ENCODE data around the gene LAMA4.
A peak's percentile ranks its signal among the peaks of the same experiment; 100 is the strongest.

The LAMA4 gene

DNA sequence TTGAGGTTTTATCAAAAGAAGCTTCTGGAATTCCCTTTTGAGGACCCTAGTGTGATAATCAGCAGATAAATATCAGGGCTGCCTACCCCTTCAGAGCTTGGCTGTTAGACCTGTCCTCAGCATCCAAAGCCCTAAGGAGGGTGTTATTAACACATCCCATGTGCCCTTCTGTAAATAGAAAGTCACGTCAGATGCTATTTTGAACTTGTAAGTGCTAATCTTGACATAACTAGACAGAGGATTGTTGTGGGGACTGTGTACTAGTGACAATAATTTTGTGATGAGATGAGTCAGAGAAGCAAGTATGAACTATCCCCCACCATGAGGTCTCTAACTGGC, 4.9 kb upstream of the LAMA4 start:
- no peak for DNase-seq (ENCODE audit: extremely low spot score)
- CTCF ChIA-PET = no interaction called here
- POLR2A ChIA-PET = no interaction called here
- TF ChIP-seq ARNT (IDR thresholded peaks at IDR 0.05) = no peak
- TF ChIP-seq CTBP1 (IDR thresholded peaks at IDR 0.05; ENCODE audit: borderline replicate concordance) = no peak
- no peak for TF ChIP-seq FOXM1 (IDR thresholded peaks at IDR 0.05; ENCODE audit: borderline replicate concordance)
- TF ChIP-seq HDGF (IDR thresholded peaks at IDR 0.05; ENCODE audit: borderline replicate concordance) = no peak
- no peak for TF ChIP-seq NFRKB (IDR thresholded peaks at IDR 0.05)
- TF ChIP-seq L3MBTL2 (conservative IDR thresholded peaks at IDR 0.05) = no peak
- no peak for TF ChIP-seq TARDBP (IDR thresholded peaks at IDR 0.05)
- TF ChIP-seq, protein P1, sequence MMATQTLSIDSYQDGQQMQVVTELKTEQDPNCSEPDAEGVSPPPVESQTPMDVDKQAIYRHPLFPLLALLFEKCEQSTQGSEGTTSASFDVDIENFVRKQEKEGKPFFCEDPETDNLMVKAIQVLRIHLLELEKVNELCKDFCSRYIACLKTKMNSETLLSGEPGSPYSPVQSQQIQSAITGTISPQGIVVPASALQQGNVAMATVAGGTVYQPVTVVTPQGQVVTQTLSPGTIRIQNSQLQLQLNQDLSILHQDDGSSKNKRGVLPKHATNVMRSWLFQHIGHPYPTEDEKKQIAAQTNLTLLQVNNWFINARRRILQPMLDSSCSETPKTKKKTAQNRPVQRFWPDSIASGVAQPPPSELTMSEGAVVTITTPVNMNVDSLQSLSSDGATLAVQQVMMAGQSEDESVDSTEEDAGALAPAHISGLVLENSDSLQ (IDR thresholded peaks at IDR 0.05) = no peak
- TF ChIP-seq SP1 (IDR thresholded peaks at IDR 0.05) = no peak
- TF ChIP-seq BHLHE40 (IDR thresholded peaks at IDR 0.05; ENCODE audit: borderline replicate concordance) = no peak
- no peak for TF ChIP-seq ELF4 (IDR thresholded peaks at IDR 0.05)
- no peak for TF ChIP-seq FOXA1 (IDR thresholded peaks at IDR 0.05)
- TF ChIP-seq LEF1 (IDR thresholded peaks at IDR 0.05; ENCODE audit: borderline replicate concordance) = no peak

DNA sequence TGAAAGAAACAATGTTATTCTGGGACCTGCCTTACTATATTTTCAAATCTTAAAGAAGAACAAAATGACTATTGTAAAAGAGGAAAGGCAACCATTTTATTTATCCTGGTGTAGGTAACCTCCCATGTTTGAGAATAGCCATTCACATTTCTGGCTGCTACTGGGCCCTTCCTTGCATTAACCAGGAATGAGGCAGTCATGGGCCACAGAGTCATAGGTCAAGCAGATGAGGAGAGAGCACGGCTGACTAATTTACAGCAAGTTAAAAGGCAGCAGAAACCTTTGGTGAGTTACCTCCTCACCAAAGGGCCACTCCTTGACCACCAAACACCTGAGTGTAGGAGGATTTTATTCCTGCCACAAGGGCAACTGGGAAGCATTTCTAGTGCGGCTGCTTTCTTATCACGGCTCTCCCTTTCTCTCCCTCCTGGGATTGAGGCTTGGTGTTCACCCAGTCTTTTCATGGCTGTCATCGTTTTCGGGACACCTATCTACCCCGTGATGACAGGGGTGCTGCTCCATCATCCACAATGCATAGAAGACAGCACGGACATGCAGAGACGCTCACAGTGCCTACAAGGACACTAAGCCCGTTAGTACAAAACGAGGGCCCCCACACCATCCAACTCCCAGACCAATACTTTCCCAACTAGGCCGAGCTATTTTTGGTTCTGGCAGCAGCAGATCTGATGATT, 4.4 kb upstream of the LAMA4 start:
- CTCF ChIA-PET = no interaction called here
- DNase-seq (ENCODE audit: extremely low spot score) = no peak
- TF ChIP-seq ZNF384 (IDR thresholded peaks at IDR 0.05) (no peak), CTBP1 (IDR thresholded peaks at IDR 0.05; ENCODE audit: borderline replicate concordance) (no peak), FOXM1 (IDR thresholded peaks at IDR 0.05; ENCODE audit: borderline replicate concordance) (no peak), FOXA1 (IDR thresholded peaks at IDR 0.05) (no peak), NFRKB (IDR thresholded peaks at IDR 0.05) (no peak), HDGF (IDR thresholded peaks at IDR 0.05; ENCODE audit: borderline replicate concordance) (no peak), SP1 (IDR thresholded peaks at IDR 0.05) (no peak), ARNT (IDR thresholded peaks at IDR 0.05) (no peak), FOXK2 (IDR thresholded peaks at IDR 0.05) (no peak), ELF4 (IDR thresholded peaks at IDR 0.05) (no peak), LEF1 (IDR thresholded peaks at IDR 0.05; ENCODE audit: borderline replicate concordance) (no peak), TARDBP (IDR thresholded peaks at IDR 0.05) (no peak), BHLHE40 (IDR thresholded peaks at IDR 0.05; ENCODE audit: borderline replicate concordance) (no peak), SUZ12 (IDR thresholded peaks at IDR 0.05) (no peak)
- TF ChIP-seq, protein P1 (IDR thresholded peaks at IDR 0.05) = no peak
- POLR2A ChIA-PET = no interaction called here

DNA sequence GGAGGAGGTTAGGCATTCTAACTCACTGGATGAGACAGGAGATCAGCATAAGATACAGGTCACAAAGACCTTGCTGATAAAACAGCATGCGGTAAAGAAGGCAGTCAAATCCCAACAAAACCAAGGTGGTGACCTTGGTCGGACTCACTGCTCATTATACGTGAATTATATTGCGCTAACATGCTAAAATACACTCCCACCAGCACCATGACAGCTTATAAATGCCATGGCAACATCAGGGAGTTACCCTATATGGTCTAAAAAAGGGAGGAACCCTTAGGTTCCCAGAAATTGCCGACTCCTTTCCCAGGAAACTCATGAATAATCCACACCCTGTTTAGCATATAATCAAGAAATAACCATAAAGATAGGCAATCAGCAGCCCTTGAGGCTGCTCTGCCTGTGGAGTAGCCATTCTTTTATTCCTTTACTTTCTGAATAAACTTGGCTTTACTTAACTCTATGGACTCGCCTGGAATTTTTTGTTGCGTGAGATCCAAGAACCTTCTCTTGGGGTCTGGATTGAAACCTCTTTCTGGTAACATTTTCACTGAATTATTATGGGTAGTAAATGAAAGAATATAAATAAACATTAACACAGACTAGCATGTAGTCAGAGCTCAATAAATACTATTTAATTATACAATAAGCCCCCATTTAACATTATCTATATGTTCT, 3.0 kb upstream of the LAMA4 start:
- TF ChIP-seq TARDBP (IDR thresholded peaks at IDR 0.05) = no peak
- no peak for TF ChIP-seq NFRKB (IDR thresholded peaks at IDR 0.05)
- TF ChIP-seq CTBP1 (IDR thresholded peaks at IDR 0.05; ENCODE audit: borderline replicate concordance) = no peak
- no peak for TF ChIP-seq ZNF384 (IDR thresholded peaks at IDR 0.05)
- TF ChIP-seq ELF4 (IDR thresholded peaks at IDR 0.05) = no peak
- no peak for TF ChIP-seq LEF1 (IDR thresholded peaks at IDR 0.05; ENCODE audit: borderline replicate concordance)
- TF ChIP-seq FOXA1 (IDR thresholded peaks at IDR 0.05) = no peak
- no peak for TF ChIP-seq BHLHE40 (IDR thresholded peaks at IDR 0.05; ENCODE audit: borderline replicate concordance)
- no peak for TF ChIP-seq ARNT (IDR thresholded peaks at IDR 0.05)
- no peak for TF ChIP-seq FOXK2 (IDR thresholded peaks at IDR 0.05)
- TF ChIP-seq, protein P1 (IDR thresholded peaks at IDR 0.05) = no peak
- CTCF ChIA-PET = interaction anchor here (1.1 kb wide), 1 partner anchor 12 kb away, joined by 3 read pairs; no protein-coding TSS in a partner anchor
- POLR2A ChIA-PET = interaction anchor here (0.5 to 0.8 kb wide), 2 partner anchors 21 to 1499 kb away, joined by 3 read pairs; no protein-coding TSS in a partner anchor

DNA sequence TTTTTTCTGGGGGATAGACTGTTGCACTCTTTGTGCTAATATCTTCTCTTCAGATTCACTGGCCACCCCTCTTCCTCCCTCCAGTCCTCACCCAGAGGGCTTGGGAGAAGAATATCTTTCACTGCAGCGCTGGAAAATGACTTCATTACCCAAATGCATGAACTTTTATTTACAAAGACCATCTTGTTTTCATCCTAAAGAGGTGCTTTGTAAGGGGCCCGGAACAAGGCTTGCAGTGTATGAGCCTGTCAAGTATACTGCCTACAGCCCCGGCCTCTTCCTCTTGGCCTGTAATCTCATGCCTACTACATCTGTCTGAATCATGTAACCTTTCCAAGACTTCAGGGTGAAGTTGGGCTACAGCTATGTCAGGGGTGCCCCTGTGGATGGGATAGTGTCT, 554 bp upstream of the LAMA4 start:
- DNase-seq (ENCODE audit: extremely low spot score) = no peak
- POLR2A ChIA-PET = interaction anchor here (1.0 to 3.3 kb wide), 18 partner anchors 9 to 82 kb away, joined by 3 to 26 read pairs (median 7); no protein-coding TSS in a partner anchor
- CTCF ChIA-PET = interaction anchor here (0.9 to 1.8 kb wide), 3 partner anchors 13 to 75 kb away, joined by 5 to 7 read pairs (median 5); no protein-coding TSS in a partner anchor
- TF ChIP-seq ZNF384 (IDR thresholded peaks at IDR 0.05) (no peak), SP1 (IDR thresholded peaks at IDR 0.05) (no peak), FOXA1 (IDR thresholded peaks at IDR 0.05) (no peak), FOXK2 (IDR thresholded peaks at IDR 0.05) (no peak), LEF1 (IDR thresholded peaks at IDR 0.05; ENCODE audit: borderline replicate concordance) (no peak), TARDBP (IDR thresholded peaks at IDR 0.05) (no peak), FOXM1 (IDR thresholded peaks at IDR 0.05; ENCODE audit: borderline replicate concordance) (no peak), NFRKB (IDR thresholded peaks at IDR 0.05) (no peak), ELF4 (IDR thresholded peaks at IDR 0.05) (no peak), CTBP1 (IDR thresholded peaks at IDR 0.05; ENCODE audit: borderline replicate concordance) (no peak), L3MBTL2 (conservative IDR thresholded peaks at IDR 0.05) (no peak)

More for the DNA sequence above, 3.0 kb upstream of the LAMA4 start:
- no peak for DNase-seq (ENCODE audit: extremely low spot score)

DNA sequence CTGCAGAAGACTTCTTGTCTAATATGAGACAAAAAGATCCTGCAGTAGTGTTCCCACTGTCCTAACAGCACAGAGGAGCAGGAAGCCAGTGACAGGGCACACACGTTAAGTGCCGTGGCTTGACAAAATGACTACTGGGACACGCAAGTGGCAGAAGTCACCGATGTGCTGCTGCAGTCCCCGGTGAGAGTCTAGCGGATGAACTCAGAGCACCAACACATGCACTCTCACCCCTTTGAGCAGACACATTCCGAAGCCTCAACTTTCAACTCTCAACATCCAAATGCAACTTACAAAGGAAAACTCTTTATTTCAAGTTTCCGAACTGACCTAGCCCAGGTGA, 898 bp downstream of the LAMA4 start:
- peak; percentile 54 for DNase-seq (ENCODE audit: extremely low spot score)
- 0 out of 2 replicates have a peak, but pooled peaks have one; percentile 68 for TF ChIP-seq HDGF (IDR thresholded peaks at IDR 0.05; ENCODE audit: borderline replicate concordance)
- no peak for TF ChIP-seq NFRKB (IDR thresholded peaks at IDR 0.05)
- ChIA-PET CTCF (interaction anchor here (0.9 to 1.8 kb wide), 6 partner anchors 14 to 73 kb away, joined by 3 to 7 read pairs (median 3); no protein-coding TSS in a partner anchor), POLR2A (interaction anchor here (0.5 to 3.3 kb wide), 20 partner anchors 8 to 73 kb away, joined by 3 to 26 read pairs (median 6); no protein-coding TSS in a partner anchor)

Measured in HEK293T (cell line).